ENCODE data around the gene CERS6. TPM values are rescaled to one million over a fixed set of nuclear protein-coding genes. Genes with fewer than 3 reads are reported as not detected.

Gene CERS6
- total RNA-seq, 1 donor from 2014 or later, result 30.8 TPM

GRCh38 chr2:168732506-168732905, 276.4 kb downstream of the CERS6 start:
- Mint-ChIP-seq H3K36me3 (ENCODE audit: low read depth) (peaks cover 5% of the 10 kb centered on the region), H3K9me3 (ENCODE audit: low read depth) (no peaks in the 10 kb centered on the region), H3K4me1 (ENCODE audit: low read depth) (peaks cover 27% of the 10 kb centered on the region), H3K27ac (ENCODE audit: unreplicated experiment) (no peak overlapping the region), H3K27me3 (ENCODE audit: low read depth) (no peaks in the 10 kb centered on the region), H3K4me3 (ENCODE audit: unreplicated experiment) (no peak overlapping the region)
- TF ChIP-seq, protein P1, sequence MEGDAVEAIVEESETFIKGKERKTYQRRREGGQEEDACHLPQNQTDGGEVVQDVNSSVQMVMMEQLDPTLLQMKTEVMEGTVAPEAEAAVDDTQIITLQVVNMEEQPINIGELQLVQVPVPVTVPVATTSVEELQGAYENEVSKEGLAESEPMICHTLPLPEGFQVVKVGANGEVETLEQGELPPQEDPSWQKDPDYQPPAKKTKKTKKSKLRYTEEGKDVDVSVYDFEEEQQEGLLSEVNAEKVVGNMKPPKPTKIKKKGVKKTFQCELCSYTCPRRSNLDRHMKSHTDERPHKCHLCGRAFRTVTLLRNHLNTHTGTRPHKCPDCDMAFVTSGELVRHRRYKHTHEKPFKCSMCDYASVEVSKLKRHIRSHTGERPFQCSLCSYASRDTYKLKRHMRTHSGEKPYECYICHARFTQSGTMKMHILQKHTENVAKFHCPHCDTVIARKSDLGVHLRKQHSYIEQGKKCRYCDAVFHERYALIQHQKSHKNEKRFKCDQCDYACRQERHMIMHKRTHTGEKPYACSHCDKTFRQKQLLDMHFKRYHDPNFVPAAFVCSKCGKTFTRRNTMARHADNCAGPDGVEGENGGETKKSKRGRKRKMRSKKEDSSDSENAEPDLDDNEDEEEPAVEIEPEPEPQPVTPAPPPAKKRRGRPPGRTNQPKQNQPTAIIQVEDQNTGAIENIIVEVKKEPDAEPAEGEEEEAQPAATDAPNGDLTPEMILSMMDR (IDR thresholded peaks at IDR 0.05), result no peak
- no peak for DNase-seq (ENCODE audit: low spot score)

GRCh38 chr2:168734199-168734760, 278.2 kb downstream of the CERS6 start:
- Mint-ChIP-seq H3K9me3 (ENCODE audit: low read depth) (no peaks in the 10 kb centered on the region), H3K36me3 (ENCODE audit: low read depth) (peaks cover 5% of the 10 kb centered on the region), H3K4me1 (ENCODE audit: low read depth) (peaks cover 27% of the 10 kb centered on the region), H3K4me3 (ENCODE audit: unreplicated experiment) (no peak overlapping the region), H3K27ac (ENCODE audit: unreplicated experiment) (no peak overlapping the region), H3K27me3 (ENCODE audit: low read depth) (no peaks in the 10 kb centered on the region)
- TF ChIP-seq, protein P1 (IDR thresholded peaks at IDR 0.05), result no peak
- DNase-seq (ENCODE audit: low spot score), result no peak

GRCh38 chr2:168736649-168737445, 280.8 kb downstream of the CERS6 start:
- H3K36me3 Mint-ChIP-seq (ENCODE audit: low read depth), result peaks cover 6% of the 10 kb centered on the region
- H3K4me3 Mint-ChIP-seq (ENCODE audit: unreplicated experiment), result no peak overlapping the region
- H3K4me1 Mint-ChIP-seq (ENCODE audit: low read depth), result peaks cover 10% of the 10 kb centered on the region
- H3K9me3 Mint-ChIP-seq (ENCODE audit: low read depth), result no peaks in the 10 kb centered on the region
- DNase-seq (ENCODE audit: low spot score), result no peak
- TF ChIP-seq, protein P1 (IDR thresholded peaks at IDR 0.05), result no peak
- H3K27me3 Mint-ChIP-seq (ENCODE audit: low read depth), result no peaks in the 10 kb centered on the region
- no peak overlapping the region for H3K27ac Mint-ChIP-seq (ENCODE audit: unreplicated experiment)

GRCh38 chr2:168738062-168738461, 282.0 kb downstream of the CERS6 start:
- TF ChIP-seq, protein P1 (IDR thresholded peaks at IDR 0.05), result no peak
- no peak for DNase-seq (ENCODE audit: low spot score)
- no peak overlapping the region for H3K27ac Mint-ChIP-seq (ENCODE audit: unreplicated experiment)
- no peaks in the 10 kb centered on the region for H3K27me3 Mint-ChIP-seq (ENCODE audit: low read depth)
- no peaks in the 10 kb centered on the region for H3K9me3 Mint-ChIP-seq (ENCODE audit: low read depth)
- H3K36me3 Mint-ChIP-seq (ENCODE audit: low read depth), result peaks cover 6% of the 10 kb centered on the region
- no peak overlapping the region for H3K4me3 Mint-ChIP-seq (ENCODE audit: unreplicated experiment)
- H3K4me1 Mint-ChIP-seq (ENCODE audit: low read depth), result peaks cover 6% of the 10 kb centered on the region

- Mint-ChIP-seq H3K27ac (ENCODE audit: unreplicated experiment) (no peak overlapping the region), H3K27me3 (ENCODE audit: low read depth) (no peaks in the 10 kb centered on the region), H3K9me3 (ENCODE audit: low read depth) (no peaks in the 10 kb centered on the region), H3K4me1 (ENCODE audit: low read depth) (no peaks in the 10 kb centered on the region), H3K4me3 (ENCODE audit: unreplicated experiment) (no peak overlapping the region), H3K36me3 (ENCODE audit: low read depth) (peaks cover 6% of the 10 kb centered on the region)
- TF ChIP-seq, protein P1 (IDR thresholded peaks at IDR 0.05), result no peak
- no peak for DNase-seq (ENCODE audit: low spot score)
Observed at GRCh38 chr2:168740360-168740759, 284.3 kb downstream of the CERS6 start.
